SH-SY5Y (cell line): ENCODE results near the gene SDK1.

Source experiments
- GATA2 ChIP-seq: IDR thresholded peaks from 2 replicates; pipeline ENCODE4 v1.6.1; 2011; ENCODE audit warnings: mild to moderate bottlenecking, low read depth, low read length
- GATA3 ChIP-seq: IDR thresholded peaks from 2 replicates; pipeline ENCODE4 v1.6.1; 2011; ENCODE audit warnings: low read depth, mild to moderate bottlenecking, low read length, moderate library complexity

DNA sequence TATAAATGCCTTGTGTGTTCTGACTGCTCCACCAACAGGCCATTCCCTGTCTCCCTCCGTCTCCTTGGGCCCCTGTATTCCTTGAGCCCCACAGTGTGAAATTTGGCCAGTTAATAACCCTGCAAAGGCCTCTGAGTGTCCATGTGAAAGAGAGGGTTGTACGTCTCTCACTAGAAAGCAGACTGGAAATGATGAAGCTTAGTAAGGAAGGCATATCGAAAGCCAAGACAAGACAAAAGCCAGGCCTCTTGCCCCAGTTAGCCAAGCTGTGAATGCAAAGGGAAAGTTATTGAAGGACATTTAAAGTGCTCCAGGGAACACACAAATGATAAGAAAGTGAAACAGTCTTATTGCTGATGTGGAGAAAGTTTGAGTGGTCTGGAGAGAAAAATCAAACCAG lies 680.2 kb downstream of the SDK1 start:
- TF ChIP-seq GATA2 = no peak
- no peak for TF ChIP-seq GATA3
